Fibroblast of lung (primary cell): ENCODE data around the gene ACTR8.

Experiments
- EZH2 ChIP-seq: IDR thresholded peaks from 2 replicates; pipeline ENCODE4 v1.5.1; 2012; ENCODE audit warnings: low read length, control low read depth, mild to moderate bottlenecking; ENCODE audit errors: missing control alignments
- TF ChIP-seq, protein P1 (sequence below), 2 donors: IDR thresholded peaks in 1 of 2; conservative IDR thresholded peaks in 1 of 2; 1 replicate in 1 of 2; 2 replicates in 1 of 2; pipeline ENCODE4 v1.5.1; 2011 to 2012; ENCODE audit warnings: low read length in 2 of 2, control low read depth in 1 of 2, inconsistent platforms in 1 of 2, low read depth in 1 of 2, mild to moderate bottlenecking in 1 of 2

DNA sequence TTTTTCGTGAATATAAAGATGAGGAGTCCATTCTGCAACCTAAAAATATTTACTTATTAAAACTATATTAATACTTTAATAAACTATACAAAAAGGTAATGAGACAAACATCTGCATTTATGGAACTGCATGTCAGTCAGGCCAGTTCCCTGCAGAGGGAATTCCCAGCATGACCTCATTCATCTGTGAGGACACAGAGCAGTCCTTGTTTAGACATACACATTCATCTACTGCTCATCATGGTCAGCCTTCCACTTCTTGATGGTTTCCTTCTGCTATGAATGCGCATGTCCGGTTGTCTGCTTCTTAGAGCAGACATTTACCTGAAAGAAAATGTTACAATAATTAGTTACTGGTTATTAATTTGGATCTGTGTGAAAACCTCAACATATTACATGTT is 3.3 kb upstream of the ACTR8 start:
- TF ChIP-seq, protein P1, sequence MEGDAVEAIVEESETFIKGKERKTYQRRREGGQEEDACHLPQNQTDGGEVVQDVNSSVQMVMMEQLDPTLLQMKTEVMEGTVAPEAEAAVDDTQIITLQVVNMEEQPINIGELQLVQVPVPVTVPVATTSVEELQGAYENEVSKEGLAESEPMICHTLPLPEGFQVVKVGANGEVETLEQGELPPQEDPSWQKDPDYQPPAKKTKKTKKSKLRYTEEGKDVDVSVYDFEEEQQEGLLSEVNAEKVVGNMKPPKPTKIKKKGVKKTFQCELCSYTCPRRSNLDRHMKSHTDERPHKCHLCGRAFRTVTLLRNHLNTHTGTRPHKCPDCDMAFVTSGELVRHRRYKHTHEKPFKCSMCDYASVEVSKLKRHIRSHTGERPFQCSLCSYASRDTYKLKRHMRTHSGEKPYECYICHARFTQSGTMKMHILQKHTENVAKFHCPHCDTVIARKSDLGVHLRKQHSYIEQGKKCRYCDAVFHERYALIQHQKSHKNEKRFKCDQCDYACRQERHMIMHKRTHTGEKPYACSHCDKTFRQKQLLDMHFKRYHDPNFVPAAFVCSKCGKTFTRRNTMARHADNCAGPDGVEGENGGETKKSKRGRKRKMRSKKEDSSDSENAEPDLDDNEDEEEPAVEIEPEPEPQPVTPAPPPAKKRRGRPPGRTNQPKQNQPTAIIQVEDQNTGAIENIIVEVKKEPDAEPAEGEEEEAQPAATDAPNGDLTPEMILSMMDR (conservative IDR thresholded peaks at IDR 0.05 in 1 of 2, IDR thresholded peaks at IDR 0.05 in 1 of 2; ENCODE audit: low read depth in 1 of 2, low read length in 2 of 2): no peak
- TF ChIP-seq EZH2: no peak
